Measurements from ENCODE around the gene DDX56.

- TF ChIP-seq, protein P1, sequence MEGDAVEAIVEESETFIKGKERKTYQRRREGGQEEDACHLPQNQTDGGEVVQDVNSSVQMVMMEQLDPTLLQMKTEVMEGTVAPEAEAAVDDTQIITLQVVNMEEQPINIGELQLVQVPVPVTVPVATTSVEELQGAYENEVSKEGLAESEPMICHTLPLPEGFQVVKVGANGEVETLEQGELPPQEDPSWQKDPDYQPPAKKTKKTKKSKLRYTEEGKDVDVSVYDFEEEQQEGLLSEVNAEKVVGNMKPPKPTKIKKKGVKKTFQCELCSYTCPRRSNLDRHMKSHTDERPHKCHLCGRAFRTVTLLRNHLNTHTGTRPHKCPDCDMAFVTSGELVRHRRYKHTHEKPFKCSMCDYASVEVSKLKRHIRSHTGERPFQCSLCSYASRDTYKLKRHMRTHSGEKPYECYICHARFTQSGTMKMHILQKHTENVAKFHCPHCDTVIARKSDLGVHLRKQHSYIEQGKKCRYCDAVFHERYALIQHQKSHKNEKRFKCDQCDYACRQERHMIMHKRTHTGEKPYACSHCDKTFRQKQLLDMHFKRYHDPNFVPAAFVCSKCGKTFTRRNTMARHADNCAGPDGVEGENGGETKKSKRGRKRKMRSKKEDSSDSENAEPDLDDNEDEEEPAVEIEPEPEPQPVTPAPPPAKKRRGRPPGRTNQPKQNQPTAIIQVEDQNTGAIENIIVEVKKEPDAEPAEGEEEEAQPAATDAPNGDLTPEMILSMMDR (optimal IDR thresholded peaks at IDR 0.05 in 1 of 3, IDR thresholded peaks at IDR 0.05 in 1 of 3, conservative IDR thresholded peaks at IDR 0.05 in 1 of 3; ENCODE audit: extremely low read depth in 1 of 3, insufficient read depth in 2 of 3, low read length in 3 of 3) = no peak
- no peak for TF ChIP-seq EZH2 (IDR thresholded peaks at IDR 0.05; ENCODE audit: low read length)
Measured at GRCh38 chr7:44602576-44602910, 28.8 kb upstream of the DDX56 start.
